Measurements from ENCODE around the gene AGAP2. TPM values are rescaled to one million over a fixed set of nuclear protein-coding genes. Genes with fewer than 3 reads are reported as not detected.

Gene AGAP2
- total RNA-seq, 1 donor from 2014 or later = under 0.01 TPM

DNA sequence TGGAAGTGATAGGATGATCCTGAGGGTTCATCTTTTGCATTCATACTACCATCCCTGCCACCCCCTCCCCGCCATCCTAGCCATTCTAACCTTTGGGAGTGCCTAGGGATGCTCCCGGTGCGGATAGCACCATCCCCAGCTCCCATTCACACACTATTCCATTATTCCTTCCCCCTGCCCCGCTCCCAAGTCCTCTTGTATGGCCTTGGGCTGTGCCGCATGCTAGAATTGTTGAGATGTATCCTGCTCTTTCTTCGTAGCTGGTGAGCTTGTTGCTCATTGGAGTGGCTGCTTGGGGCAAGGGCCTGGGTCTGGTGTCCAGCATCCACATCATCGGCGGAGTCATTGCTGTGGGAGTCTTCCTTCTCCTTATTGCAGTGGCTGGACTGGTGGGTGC, 6.9 kb upstream of the AGAP2 start:
- TF ChIP-seq, protein P1, sequence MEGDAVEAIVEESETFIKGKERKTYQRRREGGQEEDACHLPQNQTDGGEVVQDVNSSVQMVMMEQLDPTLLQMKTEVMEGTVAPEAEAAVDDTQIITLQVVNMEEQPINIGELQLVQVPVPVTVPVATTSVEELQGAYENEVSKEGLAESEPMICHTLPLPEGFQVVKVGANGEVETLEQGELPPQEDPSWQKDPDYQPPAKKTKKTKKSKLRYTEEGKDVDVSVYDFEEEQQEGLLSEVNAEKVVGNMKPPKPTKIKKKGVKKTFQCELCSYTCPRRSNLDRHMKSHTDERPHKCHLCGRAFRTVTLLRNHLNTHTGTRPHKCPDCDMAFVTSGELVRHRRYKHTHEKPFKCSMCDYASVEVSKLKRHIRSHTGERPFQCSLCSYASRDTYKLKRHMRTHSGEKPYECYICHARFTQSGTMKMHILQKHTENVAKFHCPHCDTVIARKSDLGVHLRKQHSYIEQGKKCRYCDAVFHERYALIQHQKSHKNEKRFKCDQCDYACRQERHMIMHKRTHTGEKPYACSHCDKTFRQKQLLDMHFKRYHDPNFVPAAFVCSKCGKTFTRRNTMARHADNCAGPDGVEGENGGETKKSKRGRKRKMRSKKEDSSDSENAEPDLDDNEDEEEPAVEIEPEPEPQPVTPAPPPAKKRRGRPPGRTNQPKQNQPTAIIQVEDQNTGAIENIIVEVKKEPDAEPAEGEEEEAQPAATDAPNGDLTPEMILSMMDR (conservative IDR thresholded peaks at IDR 0.05; ENCODE audit: low read depth, low read length) = no peak
- H3K4me3 ChIP-seq (ENCODE audit: low read depth, low read length) = peak overlapping the region; percentile 79
- DNase-seq (ENCODE audit: low read depth) = no peak

GRCh38 chr12:57744777-57745484, 6.4 kb upstream of the AGAP2 start, which contains the start of gene TSPAN31:
Gene TSPAN31 (plus strand): TSS chr12:57745039. CDS start chr12:57745155, 116 bp downstream.
- peak; percentile 93 for DNase-seq (ENCODE audit: low read depth)
- TF ChIP-seq, protein P1 (conservative IDR thresholded peaks at IDR 0.05; ENCODE audit: low read depth, low read length) = no peak
- H3K4me3 ChIP-seq (ENCODE audit: low read depth, low read length) = peak within 1 kb of the TSS; percentile 79

- TF ChIP-seq, protein P1 (conservative IDR thresholded peaks at IDR 0.05; ENCODE audit: low read depth, low read length) = no peak
- H3K4me3 ChIP-seq (ENCODE audit: low read depth, low read length) = peak overlapping the region; percentile 79
- DNase-seq (ENCODE audit: low read depth) = no peak
Measured at GRCh38 chr12:57744194-57744776, 5.7 kb upstream of the AGAP2 start.

DNA sequence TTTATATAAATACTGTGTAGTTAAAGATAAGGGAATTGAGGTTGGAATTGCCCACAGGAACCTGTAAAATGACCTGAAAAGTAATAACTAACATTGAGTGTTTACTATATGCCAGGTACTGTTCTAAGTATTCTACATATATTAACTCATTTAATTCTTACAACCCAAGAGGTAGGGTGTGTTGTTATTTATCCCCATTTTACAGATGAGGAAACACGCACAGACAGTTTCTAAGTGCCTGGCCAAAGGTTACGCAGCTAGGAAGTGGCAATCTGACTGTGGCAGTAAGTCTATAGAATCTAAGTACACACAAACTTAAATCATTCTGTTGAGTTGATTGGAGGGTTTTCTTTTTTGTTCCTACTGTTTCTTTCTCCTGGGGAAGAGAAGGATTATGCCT, 5.2 kb upstream of the AGAP2 start:
- TF ChIP-seq, protein P1 (conservative IDR thresholded peaks at IDR 0.05; ENCODE audit: low read depth, low read length) = no peak
- DNase-seq (ENCODE audit: low read depth) = no peak
- H3K4me3 ChIP-seq (ENCODE audit: low read depth, low read length) = peak overlapping the region; percentile 79

DNA sequence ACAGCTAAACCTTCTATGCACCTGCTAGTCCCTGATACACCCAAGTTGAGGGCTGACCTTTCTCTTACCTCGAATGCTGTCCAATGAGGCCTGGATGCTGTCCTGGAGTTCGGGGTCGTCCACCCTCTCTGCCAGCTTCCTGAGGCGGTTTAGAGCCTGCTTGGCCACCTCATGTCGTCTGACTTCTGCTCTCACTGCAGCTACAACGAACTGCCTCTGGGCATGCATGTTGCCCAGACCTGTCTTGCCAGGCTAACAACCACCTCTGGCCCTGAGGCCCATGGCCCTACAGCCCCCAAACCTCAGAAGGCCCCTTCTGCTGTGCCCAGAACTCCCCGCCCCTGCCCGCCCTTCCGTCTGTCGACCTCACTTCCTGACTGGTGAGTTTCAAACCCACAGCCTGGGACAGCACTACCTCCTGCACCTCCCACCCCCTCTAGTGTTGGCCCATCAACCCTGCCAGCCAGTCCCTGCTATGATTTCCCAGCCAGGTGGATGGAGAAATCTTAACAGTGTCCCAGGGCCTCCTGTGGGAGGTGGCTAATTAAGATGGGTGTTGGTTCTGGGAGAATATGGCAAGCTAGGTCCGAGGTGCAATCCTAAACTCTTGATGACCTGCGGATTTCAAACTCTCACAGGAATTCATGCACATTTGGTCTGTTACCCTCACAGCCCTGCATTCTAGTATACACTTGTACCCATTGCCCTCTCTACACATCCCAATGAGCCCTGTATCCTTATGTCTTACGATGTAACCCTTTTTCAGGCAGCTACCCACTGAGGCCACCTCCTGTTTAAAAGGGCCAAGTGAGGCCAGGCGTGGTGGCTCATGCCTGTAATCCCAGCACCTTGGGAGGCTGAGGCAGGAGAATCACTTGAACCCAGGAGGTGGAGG, 3.5 kb upstream of the AGAP2 start:
- H3K4me3 ChIP-seq (ENCODE audit: low read depth, low read length) = no peak overlapping the region
- DNase-seq (ENCODE audit: low read depth) = no peak
- TF ChIP-seq, protein P1 (conservative IDR thresholded peaks at IDR 0.05; ENCODE audit: low read depth, low read length) = no peak

DNA sequence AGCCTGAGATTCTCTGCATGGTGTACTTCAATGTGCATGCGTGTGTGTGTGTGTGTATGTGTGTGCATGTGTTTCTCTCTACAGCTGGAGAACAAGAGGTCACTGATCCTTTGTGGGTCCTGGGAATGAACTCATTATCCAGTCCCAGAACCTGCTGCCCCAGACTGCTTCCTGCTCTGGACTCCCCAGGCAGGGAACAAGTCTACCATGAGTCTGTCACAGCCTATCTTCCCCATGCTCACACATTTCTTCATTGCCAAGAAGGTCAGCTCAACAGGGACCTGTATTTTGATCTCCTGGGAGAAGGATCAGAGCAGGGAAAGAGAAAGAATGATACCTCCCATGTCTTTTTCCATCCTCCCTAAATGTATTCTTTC, 2.9 kb upstream of the AGAP2 start:
- DNase-seq (ENCODE audit: low read depth) = no peak
- no peak overlapping the region for H3K4me3 ChIP-seq (ENCODE audit: low read depth, low read length)
- TF ChIP-seq, protein P1 (conservative IDR thresholded peaks at IDR 0.05; ENCODE audit: low read depth, low read length) = no peak

Measured in epithelial cell of proximal tubule (primary cell).